Endothelial cell of umbilical vein (primary cell): Measurements from ENCODE around the gene TMEM220. TPM values are rescaled to one million over a fixed set of nuclear protein-coding genes. Genes with fewer than 3 reads are reported as not detected.

ENCODE experiments used
- BruUV-seq: library from RNA; stranded (reverse); fragments of 400-500 nt; replicated peaks from 2 replicates; lab custom pipeline; 2021; lab: Mats Ljungman, UMichigan
- CTCF ChIA-PET: fragments of 300-600, 350-600 bp; sonication (Branson Sonifier 250); formaldehyde crosslinking; loops from one replicate; lab custom pipeline; 2021; ENCODE audit warnings: antibody characterized with exemption, inconsistent platforms; lab: Charles Lee
- POLR2A ChIA-PET: fragments of 300-600, 350-600 bp; sonication (Branson Sonifier 250); formaldehyde crosslinking; loops from one replicate; lab custom pipeline; 2021; ENCODE audit warnings: antibody characterized with exemption, inconsistent platforms; lab: Charles Lee
- DNase-seq: peaks from one replicate; pipeline ENCODE4 v3.0.0-alpha.2; 2011; ENCODE audit warnings: low read depth, low spot score
- FAIRE-seq: peaks from 2 replicates; lab custom pipeline; 2011; peaks lifted over from hg19 to GRCh38; lab: Jason Lieb, UNC
- H2AFZ ChIP-seq: 2 replicates; pipeline ENCODE4 v1.6.0; 2012; ENCODE audit warnings: low read depth, low read length, control low read depth, inconsistent platforms
- H3K27ac ChIP-seq: 2 replicates; pipeline ENCODE4 v1.5.1; 2011; ENCODE audit warnings: low read depth, mild to moderate bottlenecking, control low read depth, low read length, moderate library complexity; ENCODE audit not compliant: insufficient read depth
- H3K27me3 ChIP-seq, 2 experiments: 2 replicates each; pipeline versions ENCODE4 v1.6.0 to v1.6.1; 2011; ENCODE audit warnings: low read length in 2 of 2, mixed read lengths in 1 of 2; ENCODE audit not compliant: control insufficient read depth in 2 of 2, insufficient read depth in 2 of 2
- H3K36me3 ChIP-seq, 2 experiments: 2 replicates in 1 of 2; 3 replicates in 1 of 2; pipeline ENCODE4 v1.5.1; 2011; ENCODE audit warnings: low read length in 2 of 2, mild to moderate bottlenecking in 1 of 2, moderate library complexity in 1 of 2; ENCODE audit not compliant: control insufficient read depth in 2 of 2, insufficient read depth in 2 of 2; ENCODE audit errors: extremely low read depth in 1 of 2
- H3K4me1 ChIP-seq: 3 replicates; pipeline ENCODE4 v1.5.1; 2011; ENCODE audit warnings: mild to moderate bottlenecking, low read length; ENCODE audit not compliant: control insufficient read depth, insufficient read depth; ENCODE audit errors: extremely low read depth
- H3K4me2 ChIP-seq: 2 replicates; pipeline ENCODE4 v1.6.1; 2011; ENCODE audit warnings: low read length, control low read depth, mixed read lengths; ENCODE audit not compliant: insufficient read depth
- H3K4me3 ChIP-seq, 3 experiments: fragments of 200-600 bp in 1 of 3; sonication (generic), shearing (Covaris generic) in 1 of 3; replicated peaks in 1 of 3; 2 replicates each; pipeline ENCODE4 v1.5.1; 2011 to 2016; ENCODE audit warnings: control low read depth in 3 of 3, low read length in 3 of 3, mild to moderate bottlenecking in 2 of 3, inconsistent platforms in 1 of 3, low read depth in 1 of 3, moderate library complexity in 1 of 3; ENCODE audit not compliant: insufficient read depth in 1 of 3
- H3K79me2 ChIP-seq: 2 replicates; pipeline ENCODE4 v1.6.0; 2012; ENCODE audit warnings: low read length, inconsistent platforms; ENCODE audit not compliant: control insufficient read depth, insufficient read depth
- H3K9ac ChIP-seq: replicated peaks from 2 replicates; pipeline ENCODE3; 2011; ENCODE audit warnings: low read length, control low read depth; ENCODE audit not compliant: insufficient read depth; ENCODE audit errors: extremely low read depth
- H3K9me1 ChIP-seq: replicated peaks from 3 replicates; pipeline ENCODE4 v1.6.0; 2011; ENCODE audit warnings: mild to moderate bottlenecking, low read length; ENCODE audit not compliant: control insufficient read depth, insufficient read depth; ENCODE audit errors: extremely low read depth
- H3K9me3 ChIP-seq: replicated peaks from 2 replicates; pipeline ENCODE4 v1.5.1; 2012; ENCODE audit warnings: low read length, inconsistent platforms; ENCODE audit not compliant: control insufficient read depth, insufficient read depth
- H4K20me1 ChIP-seq: replicated peaks from 2 replicates; pipeline ENCODE3; 2011; ENCODE audit warnings: mild to moderate bottlenecking, low read length; ENCODE audit not compliant: control insufficient read depth, insufficient read depth; ENCODE audit errors: extremely low read depth
- EZH2 ChIP-seq: IDR thresholded peaks from 2 replicates; pipeline ENCODE4 v1.6.1; 2012; ENCODE audit warnings: borderline replicate concordance, low read depth, mild to moderate bottlenecking, moderate library complexity, low read length, inconsistent platforms; ENCODE audit not compliant: severe bottlenecking
- FOS ChIP-seq: IDR thresholded peaks from 2 replicates; pipeline ENCODE4 v1.6.1; 2011; ENCODE audit warnings: mild to moderate bottlenecking, low read length, moderate library complexity, borderline replicate concordance; ENCODE audit not compliant: insufficient read depth
- GATA2 ChIP-seq: IDR thresholded peaks from 2 replicates; pipeline ENCODE4 v1.7.0; 2011; ENCODE audit warnings: low read depth, mild to moderate bottlenecking, moderate library complexity, mixed read lengths, low read length; ENCODE audit not compliant: insufficient read length, insufficient read depth
- JUN ChIP-seq: IDR thresholded peaks from 2 replicates; pipeline ENCODE4 v1.6.1; 2011; ENCODE audit warnings: borderline replicate concordance, low read depth; ENCODE audit not compliant: insufficient read length, insufficient read depth
- MAX ChIP-seq: IDR thresholded peaks from 2 replicates; pipeline ENCODE4 v1.6.1; 2011; ENCODE audit not compliant: insufficient read depth, insufficient read length
- MYC ChIP-seq: IDR thresholded peaks from one replicate; pipeline ENCODE4 v1.6.1; 2011; ENCODE audit warnings: mild to moderate bottlenecking, low read depth, low read length
- POLR2A ChIP-seq: IDR thresholded peaks from 2 replicates; pipeline ENCODE4 v1.6.1; 2012; ENCODE audit warnings: low read depth, mild to moderate bottlenecking, control low read depth, low read length
- POLR2AphosphoS5 ChIP-seq: IDR thresholded peaks from 2 replicates; pipeline ENCODE4 v1.6.1; 2012; ENCODE audit warnings: low read depth, mild to moderate bottlenecking, control low read depth, low read length, moderate library complexity; ENCODE audit not compliant: insufficient read depth
- dilution Hi-C: fragments of 300-500 bp; cut with MboI; formaldehyde crosslinking; loops from one replicate; pipeline ENCODE4 v1.15.0; 2019; ENCODE audit warnings: low sequenced_read_pairs; ENCODE audit not compliant: extremely low pct_ligation_motif_present
- intact Hi-C: fragments of 100-400 bp; cut with micrococcal nuclease; formaldehyde crosslinking; loops from one replicate; pipeline ENCODE4 v1.10.0; 2022
- polyA plus RNA-seq, 4 experiments: library from polyadenylated mRNA; depleted of rRNA in 3 of 4; stranded (reverse) in 3 of 4; unstranded in 1 of 4; fragments of >200 nt; gene quantifications; 2 replicates each; pipeline versions ENCODE4 v1.2.1 to v1.2.3, GENCODE V29; 2011 to 2012; ENCODE audit warnings: missing spikeins in 1 of 4
- total RNA-seq: library from RNA; stranded (reverse); gene quantifications from 2 replicates; pipeline ENCODE4 v1.2.3, GENCODE V29; 2021
- TF ChIP-seq, protein P1 (sequence below), 2 donors: IDR thresholded peaks; 1 replicate in 1 of 2; 2 replicates in 1 of 2; pipeline ENCODE4 v1.5.1; 2011; ENCODE audit warnings: low read length in 2 of 2, mild to moderate bottlenecking in 2 of 2, moderate library complexity in 2 of 2, control low read depth in 1 of 2, inconsistent platforms in 1 of 2, low read depth in 1 of 2; ENCODE audit not compliant: insufficient read depth in 1 of 2; ENCODE audit errors: extremely low read depth in 1 of 2

Gene TMEM220
- total and polyA plus RNA-seq, 2 donors (not counting 3 experiments of a cell fraction or from before 2014, with no cell fraction given), result 3.6 to 11.2 TPM

- FAIRE-seq (no peak), DNase-seq (no peak)
- Histone ChIP-seq H3K27me3 (no peaks in the 10 kb centered on the region), H4K20me1 (no peaks in the 10 kb centered on the region), H3K4me3 (no peak overlapping the region), H3K4me2 (no peak overlapping the region), H2AFZ (no peak overlapping the region), H3K4me1 (no peaks in the 10 kb centered on the region), H3K9me3 (no peaks in the 10 kb centered on the region), H3K9me1 (no peaks in the 10 kb centered on the region), H3K36me3 (no peaks in the 10 kb centered on the region), H3K79me2 (no peaks in the 10 kb centered on the region), H3K27ac (no peak overlapping the region), H3K9ac (no peak overlapping the region)
- no TSS peak for BruUV-seq
- ChIA-PET POLR2A (no interaction called here), CTCF (interaction anchor here (0.9 to 1.2 kb wide), 2 partner anchors 122 to 127 kb away, joined by 3 to 4 read pairs; no protein-coding TSS in a partner anchor)
- dilution Hi-C loops (no loop called here), intact Hi-C loops (no loop called here)
- no peak for TF ChIP-seq POLR2A
- TF ChIP-seq GATA2, result no peak
- TF ChIP-seq JUN, result no peak
- no peak for TF ChIP-seq EZH2
- TF ChIP-seq, protein P1, sequence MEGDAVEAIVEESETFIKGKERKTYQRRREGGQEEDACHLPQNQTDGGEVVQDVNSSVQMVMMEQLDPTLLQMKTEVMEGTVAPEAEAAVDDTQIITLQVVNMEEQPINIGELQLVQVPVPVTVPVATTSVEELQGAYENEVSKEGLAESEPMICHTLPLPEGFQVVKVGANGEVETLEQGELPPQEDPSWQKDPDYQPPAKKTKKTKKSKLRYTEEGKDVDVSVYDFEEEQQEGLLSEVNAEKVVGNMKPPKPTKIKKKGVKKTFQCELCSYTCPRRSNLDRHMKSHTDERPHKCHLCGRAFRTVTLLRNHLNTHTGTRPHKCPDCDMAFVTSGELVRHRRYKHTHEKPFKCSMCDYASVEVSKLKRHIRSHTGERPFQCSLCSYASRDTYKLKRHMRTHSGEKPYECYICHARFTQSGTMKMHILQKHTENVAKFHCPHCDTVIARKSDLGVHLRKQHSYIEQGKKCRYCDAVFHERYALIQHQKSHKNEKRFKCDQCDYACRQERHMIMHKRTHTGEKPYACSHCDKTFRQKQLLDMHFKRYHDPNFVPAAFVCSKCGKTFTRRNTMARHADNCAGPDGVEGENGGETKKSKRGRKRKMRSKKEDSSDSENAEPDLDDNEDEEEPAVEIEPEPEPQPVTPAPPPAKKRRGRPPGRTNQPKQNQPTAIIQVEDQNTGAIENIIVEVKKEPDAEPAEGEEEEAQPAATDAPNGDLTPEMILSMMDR (IDR thresholded peaks at IDR 0.05; ENCODE audit: extremely low read depth in 1 of 2, insufficient read depth in 1 of 2, low read depth in 1 of 2, low read length in 2 of 2), result no peak
- no peak for TF ChIP-seq FOS
- no peak for TF ChIP-seq MAX
- TF ChIP-seq MYC, result no peak
- no peak for TF ChIP-seq POLR2AphosphoS5
Measured at GRCh38 chr17:10773391-10773790, 43.6 kb upstream of the TMEM220 start.
